Gastroesophageal sphincter (tissue), 4 donors: ENCODE measurements around the gene ATXN7. TPM values are rescaled to one million over a fixed set of nuclear protein-coding genes. Genes with fewer than 3 reads are reported as not detected.

Experiments used
- ATAC-seq: fragments of 150-250 bp; one replicate; pipeline ENCODE4 v1.9.1; 2016; ENCODE audit warnings: mild to moderate bottlenecking, moderate library complexity
- H3K27ac ChIP-seq, 4 donors: fragments of 200-600 bp; sonication (generic) in 3 of 4; 1 replicate in 3 of 4; 2 replicates in 1 of 4; pipeline ENCODE4 v1.5.1; 2016 to 2019
- H3K27me3 ChIP-seq: fragments of 200-600 bp; sonication (generic); one replicate; pipeline ENCODE4 v1.5.1; 2019
- H3K36me3 ChIP-seq, 2 donors: fragments of 200-600 bp; sonication (generic); one replicate each; pipeline ENCODE4 v1.5.1; 2019; ENCODE audit warnings: control low read depth in 1 of 2
- H3K4me1 ChIP-seq, 3 donors: fragments of 200-600 bp; sonication (generic); 1 replicate in 2 of 3; 2 replicates in 1 of 3; pipeline ENCODE4 v1.5.1; 2016 to 2019; ENCODE audit warnings: control low read depth in 2 of 3
- H3K4me3 ChIP-seq, 2 donors: fragments of 200-600 bp; sonication (generic); one replicate each; pipeline ENCODE4 v1.5.1; 2019; ENCODE audit warnings: mild to moderate bottlenecking in 1 of 2, moderate library complexity in 1 of 2
- H3K9me3 ChIP-seq, 3 donors: fragments of 200-600 bp; sonication (generic); one replicate each; pipeline ENCODE4 v1.5.1; 2017 to 2019; ENCODE audit warnings: control low read depth in 2 of 3
- CTCF ChIP-seq, 4 experiments: fragments of 200-600 bp in 2 of 4; fragments of 450-650 bp in 2 of 4; sonication (generic) in 1 of 4; IDR thresholded peaks; one replicate each; pipeline ENCODE4 v1.5.1; 2017 to 2019; ENCODE audit warnings: antibody characterized with exemption in 4 of 4, mild to moderate bottlenecking in 2 of 4, moderate library complexity in 2 of 4
- EP300 ChIP-seq: sonication (generic); formaldehyde crosslinking; IDR thresholded peaks from one replicate; pipeline ENCODE4 v1.6.1; 2017; ENCODE audit warnings: antibody characterized with exemption, mild to moderate bottlenecking
- POLR2A ChIP-seq, 2 donors: fragments of 450-650 bp; IDR thresholded peaks; one replicate each; pipeline ENCODE4 v1.6.1; 2017; ENCODE audit warnings: antibody characterized with exemption in 2 of 2, mild to moderate bottlenecking in 2 of 2, moderate library complexity in 1 of 2
- POLR2AphosphoS5 ChIP-seq: sonication (generic); formaldehyde crosslinking; IDR thresholded peaks from one replicate; pipeline ENCODE4 v1.6.1; 2017; ENCODE audit warnings: antibody characterized with exemption
- WGBS, 2 donors: methylation state at CpG; one replicate each; pipeline ENCODE4 v1.1.5; 2018; ENCODE audit warnings: low coverage in 1 of 2; 5-methylcytosine and 5-hydroxymethylcytosine counted together
- small RNA-seq, 4 donors: library from RNA; depleted of rRNA; stranded (forward); fragments of <200 nt; gene quantifications; one replicate each; pipeline ENCODE3, GENCODE V24; 2016
- total RNA-seq, 4 donors: library from RNA; depleted of rRNA; stranded (reverse); fragments of >200 nt; gene quantifications; one replicate each; pipeline ENCODE4 v1.1.0, GENCODE V29; 2016

ATXN7 gene
- total RNA-seq, 4 donors from 2014 or later = 15.5 to 36.3 (median 19.8) TPM

DNA sequence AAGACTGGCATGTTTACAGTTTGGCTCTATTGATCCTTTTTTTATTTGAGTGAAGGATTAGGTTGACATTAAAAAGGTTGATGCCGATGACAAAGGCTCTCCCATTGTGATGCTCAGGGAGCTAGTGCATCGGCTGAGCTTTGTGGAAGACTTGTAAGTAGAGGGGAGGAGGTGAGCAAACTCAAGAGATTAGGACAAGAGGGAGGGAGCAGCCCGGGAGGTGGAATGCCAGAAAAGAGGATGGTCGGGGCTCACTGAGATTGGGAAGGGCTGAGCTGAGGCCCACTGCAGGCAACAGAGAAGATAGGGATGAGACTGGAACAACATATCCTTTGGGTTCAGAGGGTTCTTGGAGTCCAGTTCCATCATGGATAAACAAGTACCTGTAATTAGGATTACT is 186.2 kb downstream of the ATXN7 start:
- Histone ChIP-seq H3K4me3 (no peak overlapping the region), H3K9me3 (no peaks in the 10 kb centered on the region), H3K4me1 (no peaks in the 10 kb centered on the region), H3K27me3 (no peaks in the 10 kb centered on the region), H3K27ac (no peak overlapping the region), H3K36me3 (no peaks in the 10 kb centered on the region)
- no peak for TF ChIP-seq CTCF (IDR thresholded peaks at IDR 0.05)
- no peak for TF ChIP-seq POLR2AphosphoS5
- TF ChIP-seq EP300 = no peak
- TF ChIP-seq POLR2A (IDR thresholded peaks at IDR 0.05) = no peak
- no peak for ATAC-seq
- WGBS, 2 donors = 67 to 90% methylated on average over 4 of the region's 4 CpGs

Small RNAs within 50 kb of the gene (small RNA-seq; reads per million reads assigned to genes)
- gene SCAANT1 = 0 reads per million in 4 donors

Other genes starting within 250 kb of the ATXN7 start
- not detected for gene SNTN, start 211.2 kb upstream of the ATXN7 start, total RNA-seq
- not detected for gene C3orf49, start 44.6 kb upstream of the ATXN7 start, total RNA-seq
- gene THOC7, start 62 bp upstream of the ATXN7 start, total RNA-seq = 10 to 100 TPM; 61.4 to 84.4 (median 81.1) TPM
- not detected for gene SCAANT1, start 48.5 kb downstream of the ATXN7 start, total RNA-seq
- 10 to 100 TPM; 73.1 to 97.4 (median 79.5) TPM for gene PSMD6, start 159.6 kb downstream of the ATXN7 start, total RNA-seq